ENCODE results near the gene XG.

The XG gene

GRCh38 chrX:2712890-2713840, 38.7 kb upstream of the XG start:
- no peak overlapping the region for H3K4me3 ChIP-seq (ENCODE audit: low read length)
- H3K9me3 ChIP-seq (replicated peaks; ENCODE audit: insufficient read depth, low read length): no peaks in the 10 kb centered on the region
- TF ChIP-seq CTCF (IDR thresholded peaks at IDR 0.05; ENCODE audit: low read length): no peak
- TF ChIP-seq EZH2 (optimal IDR thresholded peaks at IDR 0.05; ENCODE audit: low read depth, low read length): no peak
- TF ChIP-seq EZH2phosphoT487 (IDR thresholded peaks at IDR 0.05; ENCODE audit: low read length): no peak
- no peaks in the 10 kb centered on the region for H4K20me1 ChIP-seq (ENCODE audit: insufficient read depth, low read length)
- H3K79me2 ChIP-seq (ENCODE audit: low read length): no peaks in the 10 kb centered on the region
- no peak for DNase-seq
- no peaks in the 10 kb centered on the region for H3K4me1 ChIP-seq (ENCODE audit: low read length)
- H3K27me3 ChIP-seq (replicated peaks; ENCODE audit: insufficient read depth, low read length): no peaks in the 10 kb centered on the region
- no peaks in the 10 kb centered on the region for H3K36me3 ChIP-seq (replicated peaks; ENCODE audit: insufficient read depth, low read length)
- H2AFZ ChIP-seq (ENCODE audit: low read length): no peak overlapping the region
- H3K4me2 ChIP-seq (ENCODE audit: low read depth, low read length): no peak overlapping the region
- no peaks in the 10 kb centered on the region for H3F3A ChIP-seq (ENCODE audit: insufficient read depth, low read length)
- H3K9me2 ChIP-seq (replicated peaks; ENCODE audit: insufficient read depth, low read length): no peaks in the 10 kb centered on the region
- no peak overlapping the region for H3K27ac ChIP-seq (ENCODE audit: low read length)
- H3K9ac ChIP-seq (ENCODE audit: low read length): no peak overlapping the region

- H3K9me2 ChIP-seq (replicated peaks; ENCODE audit: insufficient read depth, low read length): no peaks in the 10 kb centered on the region
- no peak overlapping the region for H2AFZ ChIP-seq (ENCODE audit: low read length)
- H4K20me1 ChIP-seq (ENCODE audit: insufficient read depth, low read length): no peaks in the 10 kb centered on the region
- no peaks in the 10 kb centered on the region for H3K79me2 ChIP-seq (ENCODE audit: low read length)
- no peaks in the 10 kb centered on the region for H3K4me1 ChIP-seq (ENCODE audit: low read length)
- TF ChIP-seq CTCF (IDR thresholded peaks at IDR 0.05; ENCODE audit: low read length) (no peak), EZH2phosphoT487 (IDR thresholded peaks at IDR 0.05; ENCODE audit: low read length) (no peak), EZH2 (optimal IDR thresholded peaks at IDR 0.05; ENCODE audit: low read depth, low read length) (no peak)
- H3K9me3 ChIP-seq (replicated peaks; ENCODE audit: insufficient read depth, low read length): no peaks in the 10 kb centered on the region
- no peak overlapping the region for H3K4me2 ChIP-seq (ENCODE audit: low read depth, low read length)
- H3K36me3 ChIP-seq (replicated peaks; ENCODE audit: insufficient read depth, low read length): no peaks in the 10 kb centered on the region
- no peaks in the 10 kb centered on the region for H3F3A ChIP-seq (ENCODE audit: insufficient read depth, low read length)
- H3K27ac ChIP-seq (ENCODE audit: low read length): no peak overlapping the region
- no peak overlapping the region for H3K4me3 ChIP-seq (ENCODE audit: low read length)
- DNase-seq: no peak
- H3K27me3 ChIP-seq (replicated peaks; ENCODE audit: insufficient read depth, low read length): no peaks in the 10 kb centered on the region
- H3K9ac ChIP-seq (ENCODE audit: low read length): no peak overlapping the region
Measured at GRCh38 chrX:2714551-2714950, 37.3 kb upstream of the XG start.

- Histone ChIP-seq H3K27ac (ENCODE audit: low read length) (no peak overlapping the region), H3K4me1 (ENCODE audit: low read length) (no peaks in the 10 kb centered on the region), H3K9ac (ENCODE audit: low read length) (no peak overlapping the region), H3K36me3 (replicated peaks; ENCODE audit: insufficient read depth, low read length) (no peaks in the 10 kb centered on the region), H3K9me3 (replicated peaks; ENCODE audit: insufficient read depth, low read length) (no peaks in the 10 kb centered on the region), H3K4me3 (ENCODE audit: low read length) (no peak overlapping the region), H2AFZ (ENCODE audit: low read length) (no peak overlapping the region), H4K20me1 (ENCODE audit: insufficient read depth, low read length) (no peaks in the 10 kb centered on the region), H3K27me3 (replicated peaks; ENCODE audit: insufficient read depth, low read length) (no peaks in the 10 kb centered on the region), H3K9me2 (replicated peaks; ENCODE audit: insufficient read depth, low read length) (no peaks in the 10 kb centered on the region), H3K4me2 (ENCODE audit: low read depth, low read length) (no peak overlapping the region), H3K79me2 (ENCODE audit: low read length) (no peaks in the 10 kb centered on the region), H3F3A (ENCODE audit: insufficient read depth, low read length) (no peaks in the 10 kb centered on the region)
- no peak for TF ChIP-seq EZH2phosphoT487 (IDR thresholded peaks at IDR 0.05; ENCODE audit: low read length)
- no peak for DNase-seq
Measured at GRCh38 chrX:2715066-2715600, 36.7 kb upstream of the XG start.

- no peak overlapping the region for H3K27ac ChIP-seq (ENCODE audit: low read length)
- H3K9me2 ChIP-seq (replicated peaks; ENCODE audit: insufficient read depth, low read length): no peaks in the 10 kb centered on the region
- H3K4me1 ChIP-seq (ENCODE audit: low read length): no peaks in the 10 kb centered on the region
- H3K4me3 ChIP-seq (ENCODE audit: low read length): no peak overlapping the region
- H3K36me3 ChIP-seq (replicated peaks; ENCODE audit: insufficient read depth, low read length): no peaks in the 10 kb centered on the region
- DNase-seq: no peak
- H3K4me2 ChIP-seq (ENCODE audit: low read depth, low read length): no peak overlapping the region
- no peaks in the 10 kb centered on the region for H3F3A ChIP-seq (ENCODE audit: insufficient read depth, low read length)
- H3K27me3 ChIP-seq (replicated peaks; ENCODE audit: insufficient read depth, low read length): no peaks in the 10 kb centered on the region
- TF ChIP-seq EZH2phosphoT487 (IDR thresholded peaks at IDR 0.05; ENCODE audit: low read length) (no peak), CTCF (IDR thresholded peaks at IDR 0.05; ENCODE audit: low read length) (no peak), EZH2 (optimal IDR thresholded peaks at IDR 0.05; ENCODE audit: low read depth, low read length) (no peak)
- H3K79me2 ChIP-seq (ENCODE audit: low read length): no peaks in the 10 kb centered on the region
- no peak overlapping the region for H2AFZ ChIP-seq (ENCODE audit: low read length)
- H3K9ac ChIP-seq (ENCODE audit: low read length): no peak overlapping the region
- no peaks in the 10 kb centered on the region for H3K9me3 ChIP-seq (replicated peaks; ENCODE audit: insufficient read depth, low read length)
- H4K20me1 ChIP-seq (ENCODE audit: insufficient read depth, low read length): no peaks in the 10 kb centered on the region
Measured at GRCh38 chrX:2717312-2717711, 34.5 kb upstream of the XG start.
